Measurements from ENCODE around the gene CACNG8.

The CACNG8 gene

DNA sequence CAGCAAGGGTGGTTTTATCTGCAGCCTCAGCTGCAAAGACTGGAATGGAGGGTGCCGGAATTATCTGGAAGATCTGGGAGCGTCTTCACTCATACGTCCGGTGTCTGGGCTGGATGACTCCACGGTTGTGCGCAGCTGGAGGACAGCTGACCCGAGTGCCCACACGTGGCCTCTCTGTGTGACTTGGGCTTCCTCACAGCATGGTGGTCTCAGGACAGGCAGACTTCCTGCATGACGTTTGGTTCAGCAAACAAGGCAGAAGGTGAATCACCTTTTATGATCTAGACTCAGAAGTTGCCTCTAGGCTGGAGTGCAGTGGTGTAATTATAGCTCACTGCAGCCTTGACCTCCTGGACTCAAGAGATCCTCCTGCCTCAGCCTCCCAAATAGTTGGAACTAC is 61.9 kb downstream of the CACNG8 start:
- no peak overlapping the region for H3K27ac ChIP-seq (ENCODE audit: low read depth, low read length, poor library complexity, severe bottlenecking)
- no peaks in the 10 kb centered on the region for H4K20me1 ChIP-seq (ENCODE audit: insufficient read depth, low read length)
- no peaks in the 10 kb centered on the region for H3K36me3 ChIP-seq (ENCODE audit: insufficient read depth, low read length)
- H3K27me3 ChIP-seq (ENCODE audit: insufficient read depth, low read length), result no peaks in the 10 kb centered on the region
- no peaks in the 10 kb centered on the region for H3K9me3 ChIP-seq (ENCODE audit: low read length)
- no peaks in the 10 kb centered on the region for H3F3A ChIP-seq (ENCODE audit: insufficient read depth, low read length)
- no peak for TF ChIP-seq EZH2 (IDR thresholded peaks at IDR 0.05; ENCODE audit: borderline replicate concordance, low read length)
- no peak for TF ChIP-seq CTCF (IDR thresholded peaks at IDR 0.05; ENCODE audit: low read length)
- no peak overlapping the region for H3K4me2 ChIP-seq (ENCODE audit: low read length)
- H2AFZ ChIP-seq (ENCODE audit: low read length), result no peak overlapping the region
- no peaks in the 10 kb centered on the region for H3K79me2 ChIP-seq (ENCODE audit: insufficient read depth, low read length)
- no peaks in the 10 kb centered on the region for H3K9me2 ChIP-seq (ENCODE audit: low read depth, low read length)
- no peaks in the 10 kb centered on the region for H3K4me1 ChIP-seq (ENCODE audit: insufficient read depth, low read length, severe bottlenecking)
- no peak overlapping the region for H3K4me3 ChIP-seq (ENCODE audit: low read depth, low read length, poor library complexity, severe bottlenecking)
- H3K9ac ChIP-seq (ENCODE audit: low read length), result no peak overlapping the region

DNA sequence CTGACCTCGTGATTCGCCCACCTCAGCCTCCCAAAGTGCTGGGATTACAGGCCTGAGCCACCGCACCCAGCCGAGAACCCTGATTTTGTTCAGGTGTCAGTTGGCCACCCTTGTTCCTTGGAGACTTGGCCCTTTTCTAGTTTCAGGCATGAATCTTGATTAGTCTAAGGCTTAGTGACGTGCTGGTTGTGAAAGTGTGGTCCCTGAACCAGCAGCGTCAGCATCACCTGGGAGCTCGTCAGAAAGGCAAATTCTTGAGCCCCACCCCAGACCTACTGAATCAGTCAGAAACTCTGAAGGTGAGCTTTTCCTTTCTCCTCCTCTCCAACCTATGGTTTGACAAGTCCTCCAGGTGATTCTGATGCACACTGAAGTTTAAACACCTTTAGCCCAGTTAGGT is 63.9 kb downstream of the CACNG8 start:
- H3K9me2 ChIP-seq (ENCODE audit: low read depth, low read length), result no peaks in the 10 kb centered on the region
- H4K20me1 ChIP-seq (ENCODE audit: insufficient read depth, low read length), result no peaks in the 10 kb centered on the region
- H3K4me1 ChIP-seq (ENCODE audit: insufficient read depth, low read length, severe bottlenecking), result no peaks in the 10 kb centered on the region
- no peak overlapping the region for H2AFZ ChIP-seq (ENCODE audit: low read length)
- H3K4me3 ChIP-seq (ENCODE audit: low read depth, low read length, poor library complexity, severe bottlenecking), result no peak overlapping the region
- no peaks in the 10 kb centered on the region for H3K79me2 ChIP-seq (ENCODE audit: insufficient read depth, low read length)
- H3K4me2 ChIP-seq (ENCODE audit: low read length), result no peak overlapping the region
- TF ChIP-seq EZH2 (IDR thresholded peaks at IDR 0.05; ENCODE audit: borderline replicate concordance, low read length), result no peak
- TF ChIP-seq CTCF (IDR thresholded peaks at IDR 0.05; ENCODE audit: low read length), result no peak
- H3F3A ChIP-seq (ENCODE audit: insufficient read depth, low read length), result no peaks in the 10 kb centered on the region
- no peak overlapping the region for H3K27ac ChIP-seq (ENCODE audit: low read depth, low read length, poor library complexity, severe bottlenecking)
- H3K9me3 ChIP-seq (ENCODE audit: low read length), result no peaks in the 10 kb centered on the region
- no peaks in the 10 kb centered on the region for H3K27me3 ChIP-seq (ENCODE audit: insufficient read depth, low read length)
- H3K9ac ChIP-seq (ENCODE audit: low read length), result no peak overlapping the region
- no peaks in the 10 kb centered on the region for H3K36me3 ChIP-seq (ENCODE audit: insufficient read depth, low read length)

DNA sequence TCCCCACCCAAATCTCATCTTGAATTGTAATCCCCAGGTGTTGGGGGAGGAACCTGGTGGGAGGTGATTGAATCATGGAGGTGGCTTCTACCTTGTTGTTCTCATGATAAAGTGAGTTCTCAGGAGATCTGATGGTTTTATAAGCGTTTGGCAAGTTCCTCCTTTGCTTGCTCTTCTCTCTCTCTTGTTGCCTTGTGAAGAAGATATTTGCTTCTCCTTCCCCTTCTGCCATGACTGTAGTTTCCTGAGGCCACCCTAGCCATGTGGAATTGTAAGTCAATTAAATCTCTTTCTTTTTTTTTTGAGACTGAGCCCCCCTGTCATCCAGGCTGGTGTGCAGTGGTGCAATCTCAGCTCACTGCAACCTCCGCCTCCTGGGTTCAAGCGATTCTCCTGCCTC is 66.6 kb downstream of the CACNG8 start:
- TF ChIP-seq CTCF (IDR thresholded peaks at IDR 0.05; ENCODE audit: low read length) (no peak), EZH2 (IDR thresholded peaks at IDR 0.05; ENCODE audit: borderline replicate concordance, low read length) (no peak)
- no peak overlapping the region for H3K9ac ChIP-seq (ENCODE audit: low read length)
- H3K4me1 ChIP-seq (ENCODE audit: insufficient read depth, low read length, severe bottlenecking), result no peaks in the 10 kb centered on the region
- no peaks in the 10 kb centered on the region for H3K9me2 ChIP-seq (ENCODE audit: low read depth, low read length)
- H2AFZ ChIP-seq (ENCODE audit: low read length), result no peak overlapping the region
- no peaks in the 10 kb centered on the region for H3F3A ChIP-seq (ENCODE audit: insufficient read depth, low read length)
- H3K36me3 ChIP-seq (ENCODE audit: insufficient read depth, low read length), result no peaks in the 10 kb centered on the region
- H3K27me3 ChIP-seq (ENCODE audit: insufficient read depth, low read length), result no peaks in the 10 kb centered on the region
- no peak overlapping the region for H3K4me3 ChIP-seq (ENCODE audit: low read depth, low read length, poor library complexity, severe bottlenecking)
- no peaks in the 10 kb centered on the region for H4K20me1 ChIP-seq (ENCODE audit: insufficient read depth, low read length)
- H3K79me2 ChIP-seq (ENCODE audit: insufficient read depth, low read length), result no peaks in the 10 kb centered on the region
- no peaks in the 10 kb centered on the region for H3K9me3 ChIP-seq (ENCODE audit: low read length)
- no peak overlapping the region for H3K4me2 ChIP-seq (ENCODE audit: low read length)
- no peak overlapping the region for H3K27ac ChIP-seq (ENCODE audit: low read depth, low read length, poor library complexity, severe bottlenecking)

All from OCI-LY1 (cell line).